Activated T-cell treated with anti-CD3 and anti-CD28 coated beads, Interleukin-2, amount 50 U/mL, for 24 hours (primary cell): ENCODE results near the gene CALM1.
A peak's percentile ranks its signal among the peaks of the same experiment; 100 is the strongest.

ENCODE experiments used
- DNase-seq: peaks from one replicate; pipeline ENCODE4 v3.0.0-alpha.2; 2020
- H3K27ac Mint-ChIP-seq: 2 replicates; pipeline ENCODE4 v1.8.0; 2020; ENCODE audit warnings: mild to moderate bottlenecking, mixed read lengths
- H3K27me3 Mint-ChIP-seq: 2 replicates; pipeline ENCODE4 v1.8.0; 2020; ENCODE audit warnings: mixed read lengths
- H3K36me3 Mint-ChIP-seq: 2 replicates; pipeline ENCODE4 v1.8.0; 2020; ENCODE audit warnings: low read depth, mixed read lengths
- H3K4me1 Mint-ChIP-seq: 2 replicates; pipeline ENCODE4 v1.8.0; 2020; ENCODE audit warnings: low read depth, mixed read lengths
- H3K4me3 Mint-ChIP-seq: 2 replicates; pipeline ENCODE4 v1.8.0; 2020; ENCODE audit warnings: mild to moderate bottlenecking, moderate library complexity, mixed read lengths
- H3K9me3 Mint-ChIP-seq: 2 replicates; pipeline ENCODE4 v1.8.0; 2020; ENCODE audit warnings: mixed read lengths

The CALM1 gene

GRCh38 chr14:90397425-90398314 is 841 bp downstream of the CALM1 start:
- Mint-ChIP-seq H3K4me1 (peaks cover 48% of the 10 kb centered on the region), H3K4me3 (peak overlapping the region; percentile 97), H3K36me3 (peaks cover 49% of the 10 kb centered on the region), H3K27ac (peak overlapping the region; percentile 95), H3K27me3 (no peaks in the 10 kb centered on the region), H3K9me3 (no peaks in the 10 kb centered on the region)
- DNase-seq, result peak; percentile 78

- Mint-ChIP-seq H3K4me3 (peak overlapping the region; percentile 97), H3K4me1 (peaks cover 54% of the 10 kb centered on the region), H3K36me3 (peaks cover 56% of the 10 kb centered on the region), H3K27ac (peak overlapping the region; percentile 97), H3K9me3 (no peaks in the 10 kb centered on the region), H3K27me3 (no peaks in the 10 kb centered on the region)
- DNase-seq, result peak; percentile 78
These were observed 1.5 kb downstream of the CALM1 start for GRCh38 chr14:90398315-90398839.

- peaks cover 62% of the 10 kb centered on the region for H3K36me3 Mint-ChIP-seq
- no peak for DNase-seq
- H3K27ac Mint-ChIP-seq, result peak overlapping the region; percentile 97
- H3K27me3 Mint-ChIP-seq, result no peaks in the 10 kb centered on the region
- no peaks in the 10 kb centered on the region for H3K9me3 Mint-ChIP-seq
- H3K4me3 Mint-ChIP-seq, result peak overlapping the region; percentile 97
- peaks cover 60% of the 10 kb centered on the region for H3K4me1 Mint-ChIP-seq
These were observed 2.2 kb downstream of the CALM1 start for GRCh38 chr14:90398841-90399540.

- Mint-ChIP-seq H3K27me3 (no peaks in the 10 kb centered on the region), H3K4me1 (peaks cover 66% of the 10 kb centered on the region), H3K36me3 (peaks cover 70% of the 10 kb centered on the region), H3K27ac (peak overlapping the region; percentile 97), H3K9me3 (no peaks in the 10 kb centered on the region), H3K4me3 (peak overlapping the region; percentile 97)
- peak; percentile 82 for DNase-seq
These were observed 3.0 kb downstream of the CALM1 start for GRCh38 chr14:90399541-90400444.

GRCh38 chr14:90400904-90401561 is 4.2 kb downstream of the CALM1 start:
- peaks cover 76% of the 10 kb centered on the region for H3K4me1 Mint-ChIP-seq
- H3K36me3 Mint-ChIP-seq, result peaks cover 82% of the 10 kb centered on the region
- no peaks in the 10 kb centered on the region for H3K9me3 Mint-ChIP-seq
- DNase-seq, result no peak
- peak overlapping the region; percentile 97 for H3K4me3 Mint-ChIP-seq
- no peaks in the 10 kb centered on the region for H3K27me3 Mint-ChIP-seq
- peak overlapping the region; percentile 97 for H3K27ac Mint-ChIP-seq

GRCh38 chr14:90402016-90402415 is 5.2 kb downstream of the CALM1 start:
- H3K4me3 Mint-ChIP-seq, result peak overlapping the region; percentile 97
- H3K27ac Mint-ChIP-seq, result peak overlapping the region; percentile 97
- H3K4me1 Mint-ChIP-seq, result peaks cover 79% of the 10 kb centered on the region
- no peaks in the 10 kb centered on the region for H3K27me3 Mint-ChIP-seq
- no peak for DNase-seq
- no peaks in the 10 kb centered on the region for H3K9me3 Mint-ChIP-seq
- peaks cover 91% of the 10 kb centered on the region for H3K36me3 Mint-ChIP-seq

GRCh38 chr14:90403065-90403464 is 6.2 kb downstream of the CALM1 start:
- peak overlapping the region; percentile 97 for H3K27ac Mint-ChIP-seq
- no peak for DNase-seq
- H3K27me3 Mint-ChIP-seq, result no peaks in the 10 kb centered on the region
- H3K4me3 Mint-ChIP-seq, result no peak overlapping the region
- peaks cover 82% of the 10 kb centered on the region for H3K4me1 Mint-ChIP-seq
- H3K9me3 Mint-ChIP-seq, result no peaks in the 10 kb centered on the region
- H3K36me3 Mint-ChIP-seq, result peaks cover 97% of the 10 kb centered on the region

GRCh38 chr14:90405101-90405500 is 8.3 kb downstream of the CALM1 start:
- DNase-seq, result no peak

GRCh38 chr14:90405755-90406154 is 8.9 kb downstream of the CALM1 start:
- Mint-ChIP-seq H3K27ac (peak overlapping the region; percentile 76), H3K4me1 (peaks cover 75% of the 10 kb centered on the region), H3K27me3 (no peaks in the 10 kb centered on the region), H3K36me3 (peaks cover 75% of the 10 kb centered on the region), H3K4me3 (no peak overlapping the region), H3K9me3 (no peaks in the 10 kb centered on the region)
- DNase-seq, result no peak

More at GRCh38 chr14:90405101-90405500, 8.3 kb downstream of the CALM1 start:
- Mint-ChIP-seq H3K27ac (peak overlapping the region; percentile 76), H3K4me3 (no peak overlapping the region), H3K9me3 (no peaks in the 10 kb centered on the region), H3K27me3 (no peaks in the 10 kb centered on the region), H3K4me1 (peaks cover 78% of the 10 kb centered on the region), H3K36me3 (peaks cover 82% of the 10 kb centered on the region)

- no peak for DNase-seq
- H3K27me3 Mint-ChIP-seq, result no peaks in the 10 kb centered on the region
- H3K4me3 Mint-ChIP-seq, result no peak overlapping the region
- no peaks in the 10 kb centered on the region for H3K9me3 Mint-ChIP-seq
- H3K27ac Mint-ChIP-seq, result peak overlapping the region; percentile 76
- H3K36me3 Mint-ChIP-seq, result peaks cover 69% of the 10 kb centered on the region
- H3K4me1 Mint-ChIP-seq, result peaks cover 68% of the 10 kb centered on the region
These were observed 9.6 kb downstream of the CALM1 start for GRCh38 chr14:90406384-90406798.

GRCh38 chr14:90407230-90407629 is 10.4 kb downstream of the CALM1 start:
- Mint-ChIP-seq H3K27ac (peak overlapping the region; percentile 76), H3K27me3 (no peaks in the 10 kb centered on the region), H3K9me3 (no peaks in the 10 kb centered on the region), H3K4me3 (no peak overlapping the region), H3K4me1 (peaks cover 60% of the 10 kb centered on the region), H3K36me3 (peaks cover 60% of the 10 kb centered on the region)
- DNase-seq, result no peak

- Mint-ChIP-seq H3K4me1 (peaks cover 46% of the 10 kb centered on the region), H3K9me3 (no peaks in the 10 kb centered on the region), H3K36me3 (peaks cover 46% of the 10 kb centered on the region), H3K4me3 (no peak overlapping the region), H3K27ac (peak overlapping the region; percentile 27), H3K27me3 (no peaks in the 10 kb centered on the region)
- DNase-seq, result no peak
These were observed 11.9 kb downstream of the CALM1 start for GRCh38 chr14:90408713-90409112.

GRCh38 chr14:90409209-90409730 is 12.4 kb downstream of the CALM1 start:
- Mint-ChIP-seq H3K4me1 (peaks cover 41% of the 10 kb centered on the region), H3K4me3 (no peak overlapping the region), H3K27me3 (no peaks in the 10 kb centered on the region), H3K9me3 (no peaks in the 10 kb centered on the region), H3K27ac (peak overlapping the region; percentile 27), H3K36me3 (peaks cover 40% of the 10 kb centered on the region)
- no peak for DNase-seq
